Activated CD8-positive, alpha-beta T cell treated with anti-CD3 and anti-CD28 coated beads, Interleukin-2, amount 10 ng/mL, durations not matched to agents 7 days and 5 days (primary cell): Measurements from ENCODE around the gene PDE3A. TPM values are rescaled to one million over a fixed set of nuclear protein-coding genes. Genes with fewer than 3 reads are reported as not detected.

Experiments used
- ATAC-seq: fragments of 150-1000 bp; cut with Tn5 transposase; one replicate; pipeline ENCODE4 v1.10.0; 2021; ENCODE audit warnings: moderate library complexity
- CTCF ChIA-PET: fragments of 350-600 bp; sonication (Branson Sonifier 250); formaldehyde crosslinking; loops from one replicate; lab custom pipeline; 2021; ENCODE audit warnings: antibody characterized with exemption; lab: Charles Lee
- POLR2A ChIA-PET: fragments of 350-600 bp; sonication (Branson Sonifier 250); formaldehyde crosslinking; loops from one replicate; lab custom pipeline; 2021; ENCODE audit warnings: antibody characterized with exemption; lab: Charles Lee
- DNase-seq: peaks from one replicate; pipeline ENCODE4 v3.0.0-alpha.2; 2020
- H3K27ac Mint-ChIP-seq: one replicate; pipeline ENCODE4 v1.8.0; 2021; ENCODE audit warnings: mild to moderate bottlenecking, mixed read lengths
- H3K27me3 Mint-ChIP-seq: one replicate; pipeline ENCODE4 v1.8.0; 2021; ENCODE audit warnings: low read depth, mixed read lengths
- H3K36me3 Mint-ChIP-seq: one replicate; pipeline ENCODE4 v1.8.0; 2021; ENCODE audit warnings: low read depth, mixed read lengths
- H3K4me1 Mint-ChIP-seq: one replicate; pipeline ENCODE4 v1.8.0; 2021; ENCODE audit warnings: low read depth, mixed read lengths
- H3K4me3 Mint-ChIP-seq: one replicate; pipeline ENCODE4 v1.8.0; 2021; ENCODE audit warnings: mild to moderate bottlenecking, mixed read lengths
- H3K9me3 Mint-ChIP-seq: one replicate; pipeline ENCODE4 v1.8.0; 2022; ENCODE audit warnings: mixed read lengths; ENCODE audit not compliant: insufficient read depth
- total RNA-seq, 2 experiments: library from RNA; stranded (reverse); gene quantifications; one replicate each; pipeline ENCODE4 v1.2.3, GENCODE V29; 2021

The PDE3A gene
- total RNA-seq, 2 experiments from 2014 or later = not detected

GRCh38 chr12:20489645-20490044 is 121.3 kb downstream of the PDE3A start:
- POLR2A ChIA-PET = no interaction called here
- Mint-ChIP-seq H3K36me3 (no peaks in the 10 kb centered on the region), H3K4me1 (peaks cover 5% of the 10 kb centered on the region), H3K27me3 (no peaks in the 10 kb centered on the region), H3K27ac (no peak overlapping the region), H3K9me3 (no peaks in the 10 kb centered on the region), H3K4me3 (no peak overlapping the region)
- CTCF ChIA-PET = no interaction called here
- no peak for DNase-seq
- no peak for ATAC-seq

- CTCF ChIA-PET = no interaction called here
- Mint-ChIP-seq H3K27me3 (no peaks in the 10 kb centered on the region), H3K4me3 (no peak overlapping the region), H3K36me3 (no peaks in the 10 kb centered on the region), H3K27ac (no peak overlapping the region), H3K9me3 (no peaks in the 10 kb centered on the region), H3K4me1 (peaks cover 5% of the 10 kb centered on the region)
- POLR2A ChIA-PET = no interaction called here
- ATAC-seq = no peak
- no peak for DNase-seq
Observed at GRCh38 chr12:20490213-20490612, 121.9 kb downstream of the PDE3A start.

GRCh38 chr12:20491290-20491689 is 123.0 kb downstream of the PDE3A start:
- ChIA-PET CTCF (no interaction called here), POLR2A (no interaction called here)
- peaks cover 5% of the 10 kb centered on the region for H3K4me1 Mint-ChIP-seq
- no peak overlapping the region for H3K27ac Mint-ChIP-seq
- DNase-seq (no peak), ATAC-seq (no peak)
- no peaks in the 10 kb centered on the region for H3K9me3 Mint-ChIP-seq
- H3K4me3 Mint-ChIP-seq = no peak overlapping the region
- H3K36me3 Mint-ChIP-seq = no peaks in the 10 kb centered on the region
- no peaks in the 10 kb centered on the region for H3K27me3 Mint-ChIP-seq

- no peaks in the 10 kb centered on the region for H3K9me3 Mint-ChIP-seq
- no peaks in the 10 kb centered on the region for H3K36me3 Mint-ChIP-seq
- DNase-seq = peak; percentile 22
- CTCF ChIA-PET = no interaction called here
- H3K4me1 Mint-ChIP-seq = peaks cover 5% of the 10 kb centered on the region
- POLR2A ChIA-PET = no interaction called here
- H3K27me3 Mint-ChIP-seq = no peaks in the 10 kb centered on the region
- no peak overlapping the region for H3K27ac Mint-ChIP-seq
- no peak for ATAC-seq
- H3K4me3 Mint-ChIP-seq = no peak overlapping the region
Observed at GRCh38 chr12:20492251-20492760, 124.0 kb downstream of the PDE3A start.

- Mint-ChIP-seq H3K27me3 (no peaks in the 10 kb centered on the region), H3K4me1 (peaks cover 5% of the 10 kb centered on the region), H3K36me3 (no peaks in the 10 kb centered on the region), H3K9me3 (no peaks in the 10 kb centered on the region), H3K4me3 (no peak overlapping the region), H3K27ac (no peak overlapping the region)
- ChIA-PET POLR2A (no interaction called here), CTCF (no interaction called here)
- ATAC-seq (no peak), DNase-seq (no peak)
Observed at GRCh38 chr12:20493934-20494333, 125.6 kb downstream of the PDE3A start.

GRCh38 chr12:20494851-20495250 is 126.5 kb downstream of the PDE3A start:
- Mint-ChIP-seq H3K27me3 (no peaks in the 10 kb centered on the region), H3K4me1 (peaks cover 5% of the 10 kb centered on the region), H3K9me3 (no peaks in the 10 kb centered on the region), H3K27ac (no peak overlapping the region), H3K36me3 (no peaks in the 10 kb centered on the region), H3K4me3 (no peak overlapping the region)
- CTCF ChIA-PET = no interaction called here
- POLR2A ChIA-PET = no interaction called here
- ATAC-seq (no peak), DNase-seq (no peak)

- H3K4me3 Mint-ChIP-seq = no peak overlapping the region
- peaks cover 5% of the 10 kb centered on the region for H3K4me1 Mint-ChIP-seq
- CTCF ChIA-PET = no interaction called here
- H3K36me3 Mint-ChIP-seq = no peaks in the 10 kb centered on the region
- no peaks in the 10 kb centered on the region for H3K9me3 Mint-ChIP-seq
- DNase-seq (no peak), ATAC-seq (no peak)
- H3K27ac Mint-ChIP-seq = no peak overlapping the region
- POLR2A ChIA-PET = no interaction called here
- H3K27me3 Mint-ChIP-seq = no peaks in the 10 kb centered on the region
Observed at GRCh38 chr12:20495997-20496396, 127.7 kb downstream of the PDE3A start.

- ChIA-PET POLR2A (no interaction called here), CTCF (no interaction called here)
- Mint-ChIP-seq H3K27ac (no peak overlapping the region), H3K27me3 (no peaks in the 10 kb centered on the region), H3K4me1 (no peaks in the 10 kb centered on the region), H3K4me3 (no peak overlapping the region), H3K9me3 (no peaks in the 10 kb centered on the region), H3K36me3 (no peaks in the 10 kb centered on the region)
- ATAC-seq (no peak), DNase-seq (no peak)
Observed at GRCh38 chr12:20497707-20498106, 129.4 kb downstream of the PDE3A start.

GRCh38 chr12:20501958-20502357 is 133.6 kb downstream of the PDE3A start:
- CTCF ChIA-PET = no interaction called here
- Mint-ChIP-seq H3K9me3 (no peaks in the 10 kb centered on the region), H3K4me3 (no peak overlapping the region), H3K27me3 (no peaks in the 10 kb centered on the region), H3K36me3 (no peaks in the 10 kb centered on the region), H3K4me1 (no peaks in the 10 kb centered on the region), H3K27ac (no peak overlapping the region)
- DNase-seq = no peak
- ATAC-seq = no peak
- POLR2A ChIA-PET = no interaction called here

- H3K27ac Mint-ChIP-seq = no peak overlapping the region
- DNase-seq = no peak
- POLR2A ChIA-PET = no interaction called here
- H3K4me1 Mint-ChIP-seq = no peaks in the 10 kb centered on the region
- no peaks in the 10 kb centered on the region for H3K9me3 Mint-ChIP-seq
- ATAC-seq = no peak
- H3K36me3 Mint-ChIP-seq = no peaks in the 10 kb centered on the region
- no peak overlapping the region for H3K4me3 Mint-ChIP-seq
- CTCF ChIA-PET = interaction anchor here (0.7 kb wide), 1 partner anchor 48 kb away, joined by 3 read pairs; no protein-coding TSS in a partner anchor
- H3K27me3 Mint-ChIP-seq = no peaks in the 10 kb centered on the region
Observed at GRCh38 chr12:20503858-20504257, 135.5 kb downstream of the PDE3A start.

- DNase-seq = no peak
- Mint-ChIP-seq H3K9me3 (no peaks in the 10 kb centered on the region), H3K4me1 (no peaks in the 10 kb centered on the region), H3K4me3 (no peak overlapping the region), H3K36me3 (no peaks in the 10 kb centered on the region), H3K27me3 (no peaks in the 10 kb centered on the region), H3K27ac (no peak overlapping the region)
- CTCF ChIA-PET = no interaction called here
- POLR2A ChIA-PET = no interaction called here
- ATAC-seq = no peak
Observed at GRCh38 chr12:20505056-20505455, 136.7 kb downstream of the PDE3A start.

GRCh38 chr12:20507056-20507455 is 138.7 kb downstream of the PDE3A start:
- no peak for DNase-seq
- ChIA-PET POLR2A (no interaction called here), CTCF (no interaction called here)
- no peak overlapping the region for H3K4me3 Mint-ChIP-seq
- no peaks in the 10 kb centered on the region for H3K4me1 Mint-ChIP-seq
- no peak overlapping the region for H3K27ac Mint-ChIP-seq
- H3K9me3 Mint-ChIP-seq = no peaks in the 10 kb centered on the region
- H3K27me3 Mint-ChIP-seq = no peaks in the 10 kb centered on the region
- H3K36me3 Mint-ChIP-seq = no peaks in the 10 kb centered on the region
- no peak for ATAC-seq

- Mint-ChIP-seq H3K36me3 (no peaks in the 10 kb centered on the region), H3K27ac (no peak overlapping the region), H3K4me3 (no peak overlapping the region), H3K4me1 (no peaks in the 10 kb centered on the region), H3K9me3 (no peaks in the 10 kb centered on the region), H3K27me3 (no peaks in the 10 kb centered on the region)
- ChIA-PET CTCF (no interaction called here), POLR2A (no interaction called here)
- ATAC-seq (no peak), DNase-seq (no peak)
Observed at GRCh38 chr12:20507711-20508110, 139.4 kb downstream of the PDE3A start.
